Measurements from ENCODE around the gene INHBA.

INHBA gene

GRCh38 chr7:41643616-41644015 lies 59.3 kb downstream of the INHBA start:
- H3K4me1 ChIP-seq (ENCODE audit: control insufficient read depth, insufficient read depth, low read length): peaks cover 9% of the 10 kb centered on the region

DNA sequence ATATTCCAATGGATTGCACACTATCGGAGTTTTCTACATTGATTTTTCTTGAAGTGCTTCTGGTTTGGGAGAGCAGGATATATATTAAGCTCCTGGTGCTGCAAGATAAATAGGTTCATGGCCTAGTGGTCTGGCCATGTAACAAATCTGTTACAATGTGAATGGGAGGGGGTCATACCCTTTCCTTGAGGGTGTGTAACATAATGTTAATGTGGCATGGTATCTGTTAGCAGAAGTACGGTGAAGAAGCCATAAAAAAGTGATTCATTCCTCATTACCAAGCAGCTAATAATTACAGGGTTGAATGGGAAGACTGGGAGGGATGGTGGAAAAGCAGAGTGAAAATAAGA lies 61.2 kb downstream of the INHBA start:
- Histone ChIP-seq H3K4me1 (ENCODE audit: control insufficient read depth, insufficient read depth, low read length) (peaks cover 2% of the 10 kb centered on the region), H3K27ac (ENCODE audit: low read depth, low read length) (no peak overlapping the region), H3K9me3 (ENCODE audit: control insufficient read depth, insufficient read depth, low read length) (no peaks in the 10 kb centered on the region), H3K4me3 (ENCODE audit: low read depth, low read length) (no peak overlapping the region), H3K27me3 (ENCODE audit: control insufficient read depth, insufficient read depth, low read length) (no peaks in the 10 kb centered on the region), H3K36me3 (ENCODE audit: control insufficient read depth, insufficient read depth, low read length) (no peaks in the 10 kb centered on the region), H3K9ac (ENCODE audit: low read depth, low read length) (no peak overlapping the region)

More at GRCh38 chr7:41643616-41644015, 59.3 kb downstream of the INHBA start:
- Histone ChIP-seq H3K4me3 (ENCODE audit: low read depth, low read length) (no peak overlapping the region), H3K9me3 (ENCODE audit: control insufficient read depth, insufficient read depth, low read length) (no peaks in the 10 kb centered on the region), H3K9ac (ENCODE audit: low read depth, low read length) (no peak overlapping the region), H3K27me3 (ENCODE audit: control insufficient read depth, insufficient read depth, low read length) (no peaks in the 10 kb centered on the region), H3K27ac (ENCODE audit: low read depth, low read length) (no peak overlapping the region), H3K36me3 (ENCODE audit: control insufficient read depth, insufficient read depth, low read length) (no peaks in the 10 kb centered on the region)

GRCh38 chr7:41641011-41641664 lies 61.8 kb downstream of the INHBA start:
- Histone ChIP-seq H3K36me3 (ENCODE audit: control insufficient read depth, insufficient read depth, low read length) (no peaks in the 10 kb centered on the region), H3K4me3 (ENCODE audit: low read depth, low read length) (no peak overlapping the region), H3K27ac (ENCODE audit: low read depth, low read length) (no peak overlapping the region), H3K4me1 (ENCODE audit: control insufficient read depth, insufficient read depth, low read length) (peaks cover 7% of the 10 kb centered on the region), H3K9ac (ENCODE audit: low read depth, low read length) (no peak overlapping the region), H3K9me3 (ENCODE audit: control insufficient read depth, insufficient read depth, low read length) (no peaks in the 10 kb centered on the region), H3K27me3 (ENCODE audit: control insufficient read depth, insufficient read depth, low read length) (no peaks in the 10 kb centered on the region)

GRCh38 chr7:41640487-41640886 lies 62.4 kb downstream of the INHBA start:
- no peaks in the 10 kb centered on the region for H3K36me3 ChIP-seq (ENCODE audit: control insufficient read depth, insufficient read depth, low read length)
- H3K27me3 ChIP-seq (ENCODE audit: control insufficient read depth, insufficient read depth, low read length): no peaks in the 10 kb centered on the region
- H3K4me3 ChIP-seq (ENCODE audit: low read depth, low read length): no peak overlapping the region
- no peaks in the 10 kb centered on the region for H3K9me3 ChIP-seq (ENCODE audit: control insufficient read depth, insufficient read depth, low read length)
- peaks cover 10% of the 10 kb centered on the region for H3K4me1 ChIP-seq (ENCODE audit: control insufficient read depth, insufficient read depth, low read length)
- H3K27ac ChIP-seq (ENCODE audit: low read depth, low read length): no peak overlapping the region
- H3K9ac ChIP-seq (ENCODE audit: low read depth, low read length): no peak overlapping the region

GRCh38 chr7:41637049-41637448 lies 65.8 kb downstream of the INHBA start:
- no peaks in the 10 kb centered on the region for H3K9me3 ChIP-seq (ENCODE audit: control insufficient read depth, insufficient read depth, low read length)
- H3K4me3 ChIP-seq (ENCODE audit: low read depth, low read length): no peak overlapping the region
- H3K4me1 ChIP-seq (ENCODE audit: control insufficient read depth, insufficient read depth, low read length): peaks cover 13% of the 10 kb centered on the region
- no peaks in the 10 kb centered on the region for H3K27me3 ChIP-seq (ENCODE audit: control insufficient read depth, insufficient read depth, low read length)
- no peak overlapping the region for H3K9ac ChIP-seq (ENCODE audit: low read depth, low read length)
- no peaks in the 10 kb centered on the region for H3K36me3 ChIP-seq (ENCODE audit: control insufficient read depth, insufficient read depth, low read length)
- no peak overlapping the region for H3K27ac ChIP-seq (ENCODE audit: low read depth, low read length)

All from HUES48 (cell line).